ENCODE data around the gene DUSP6.

The DUSP6 gene

DNA sequence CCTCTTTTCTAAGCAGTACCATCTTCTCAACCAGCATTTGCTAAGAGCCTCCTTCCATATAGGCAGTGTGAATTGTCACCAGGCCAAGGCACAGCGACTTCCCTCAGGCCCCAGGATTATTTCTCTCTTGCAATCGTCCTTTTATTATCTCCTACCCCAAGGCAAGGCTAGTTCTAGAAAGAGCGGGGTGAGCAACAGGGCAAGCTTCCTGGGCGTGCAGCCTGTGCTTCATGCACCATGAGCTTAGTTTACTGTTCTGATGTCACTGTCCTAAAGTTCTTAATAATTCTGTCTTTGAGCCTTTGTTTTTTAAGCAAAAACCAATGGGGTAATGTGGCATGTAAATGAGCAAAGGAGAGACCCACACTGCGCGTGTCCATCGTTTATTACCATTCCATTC lies 27.9 kb downstream of the DUSP6 start:
- H3K4me1 ChIP-seq (ENCODE audit: low read length): peaks cover 14% of the 10 kb centered on the region

DNA sequence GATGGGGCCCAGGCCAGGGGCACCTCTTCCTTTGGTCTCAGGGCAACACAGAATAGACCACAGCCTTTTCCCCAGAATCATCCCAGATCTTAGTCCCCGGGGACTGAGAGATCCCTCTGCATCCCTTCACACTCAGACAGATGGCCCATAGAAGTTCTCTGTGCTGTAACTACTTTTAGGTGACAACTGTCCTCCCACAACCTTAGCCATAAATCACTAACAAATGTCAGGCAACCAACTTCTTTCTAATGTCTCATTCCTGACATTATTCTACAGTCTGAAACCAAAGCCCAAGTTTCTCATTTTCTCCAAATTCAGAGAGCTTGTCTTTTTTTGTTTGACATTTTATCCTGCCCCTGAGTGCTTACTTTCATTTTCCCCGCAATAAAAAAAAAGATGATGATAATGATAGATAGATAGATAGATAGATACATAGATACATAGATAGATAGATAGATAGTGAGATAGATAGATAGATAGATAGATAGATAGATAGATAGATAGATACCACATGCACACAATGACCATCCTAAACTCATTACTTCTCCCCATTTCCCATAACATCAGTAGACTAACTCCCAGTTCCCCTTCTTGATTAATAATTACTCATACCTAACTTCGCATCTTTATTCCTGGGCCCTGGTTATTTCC lies 28.6 kb downstream of the DUSP6 start:
- Histone ChIP-seq H3K9ac (ENCODE audit: low read length) (no peak overlapping the region), H3K27ac (ENCODE audit: low read length) (no peak overlapping the region), H3K4me2 (ENCODE audit: low read depth, low read length) (no peak overlapping the region), H3K79me2 (ENCODE audit: low read length) (no peaks in the 10 kb centered on the region), H3K9me3 (replicated peaks; ENCODE audit: insufficient read depth, low read length) (no peaks in the 10 kb centered on the region), H4K20me1 (ENCODE audit: insufficient read depth, low read length) (no peaks in the 10 kb centered on the region), H3K9me2 (replicated peaks; ENCODE audit: insufficient read depth, low read length) (no peaks in the 10 kb centered on the region), H3K27me3 (replicated peaks; ENCODE audit: insufficient read depth, low read length) (no peaks in the 10 kb centered on the region), H3K4me3 (ENCODE audit: low read length) (no peak overlapping the region), H3K36me3 (replicated peaks; ENCODE audit: insufficient read depth, low read length) (no peaks in the 10 kb centered on the region), H3F3A (ENCODE audit: insufficient read depth, low read length) (0 out of 2 replicates have a peak, but pooled peaks cover 5% of the 10 kb centered on the region), H3K4me1 (ENCODE audit: low read length) (peaks cover 17% of the 10 kb centered on the region), H2AFZ (ENCODE audit: low read length) (no peak overlapping the region)
- TF ChIP-seq EZH2 (optimal IDR thresholded peaks at IDR 0.05; ENCODE audit: low read depth, low read length) (no peak), EZH2phosphoT487 (IDR thresholded peaks at IDR 0.05; ENCODE audit: low read length) (no peak)
- TF ChIP-seq, protein P1, sequence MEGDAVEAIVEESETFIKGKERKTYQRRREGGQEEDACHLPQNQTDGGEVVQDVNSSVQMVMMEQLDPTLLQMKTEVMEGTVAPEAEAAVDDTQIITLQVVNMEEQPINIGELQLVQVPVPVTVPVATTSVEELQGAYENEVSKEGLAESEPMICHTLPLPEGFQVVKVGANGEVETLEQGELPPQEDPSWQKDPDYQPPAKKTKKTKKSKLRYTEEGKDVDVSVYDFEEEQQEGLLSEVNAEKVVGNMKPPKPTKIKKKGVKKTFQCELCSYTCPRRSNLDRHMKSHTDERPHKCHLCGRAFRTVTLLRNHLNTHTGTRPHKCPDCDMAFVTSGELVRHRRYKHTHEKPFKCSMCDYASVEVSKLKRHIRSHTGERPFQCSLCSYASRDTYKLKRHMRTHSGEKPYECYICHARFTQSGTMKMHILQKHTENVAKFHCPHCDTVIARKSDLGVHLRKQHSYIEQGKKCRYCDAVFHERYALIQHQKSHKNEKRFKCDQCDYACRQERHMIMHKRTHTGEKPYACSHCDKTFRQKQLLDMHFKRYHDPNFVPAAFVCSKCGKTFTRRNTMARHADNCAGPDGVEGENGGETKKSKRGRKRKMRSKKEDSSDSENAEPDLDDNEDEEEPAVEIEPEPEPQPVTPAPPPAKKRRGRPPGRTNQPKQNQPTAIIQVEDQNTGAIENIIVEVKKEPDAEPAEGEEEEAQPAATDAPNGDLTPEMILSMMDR (IDR thresholded peaks at IDR 0.05; ENCODE audit: low read length): no peak
- no peak for DNase-seq

More for the DNA sequence above, 27.9 kb downstream of the DUSP6 start:
- Histone ChIP-seq H3K27me3 (replicated peaks; ENCODE audit: insufficient read depth, low read length) (no peaks in the 10 kb centered on the region), H3F3A (ENCODE audit: insufficient read depth, low read length) (0 out of 2 replicates have a peak, but pooled peaks cover 5% of the 10 kb centered on the region), H3K36me3 (replicated peaks; ENCODE audit: insufficient read depth, low read length) (no peaks in the 10 kb centered on the region), H3K9me2 (replicated peaks; ENCODE audit: insufficient read depth, low read length) (no peaks in the 10 kb centered on the region), H3K4me2 (ENCODE audit: low read depth, low read length) (no peak overlapping the region), H3K9me3 (replicated peaks; ENCODE audit: insufficient read depth, low read length) (no peaks in the 10 kb centered on the region), H3K27ac (ENCODE audit: low read length) (no peak overlapping the region), H3K9ac (ENCODE audit: low read length) (no peak overlapping the region), H4K20me1 (ENCODE audit: insufficient read depth, low read length) (no peaks in the 10 kb centered on the region), H3K79me2 (ENCODE audit: low read length) (no peaks in the 10 kb centered on the region), H3K4me3 (ENCODE audit: low read length) (no peak overlapping the region), H2AFZ (ENCODE audit: low read length) (no peak overlapping the region)
- DNase-seq: no peak
- TF ChIP-seq EZH2 (optimal IDR thresholded peaks at IDR 0.05; ENCODE audit: low read depth, low read length) (no peak), EZH2phosphoT487 (IDR thresholded peaks at IDR 0.05; ENCODE audit: low read length) (no peak)
- TF ChIP-seq, protein P1 (IDR thresholded peaks at IDR 0.05; ENCODE audit: low read length): no peak

DNA sequence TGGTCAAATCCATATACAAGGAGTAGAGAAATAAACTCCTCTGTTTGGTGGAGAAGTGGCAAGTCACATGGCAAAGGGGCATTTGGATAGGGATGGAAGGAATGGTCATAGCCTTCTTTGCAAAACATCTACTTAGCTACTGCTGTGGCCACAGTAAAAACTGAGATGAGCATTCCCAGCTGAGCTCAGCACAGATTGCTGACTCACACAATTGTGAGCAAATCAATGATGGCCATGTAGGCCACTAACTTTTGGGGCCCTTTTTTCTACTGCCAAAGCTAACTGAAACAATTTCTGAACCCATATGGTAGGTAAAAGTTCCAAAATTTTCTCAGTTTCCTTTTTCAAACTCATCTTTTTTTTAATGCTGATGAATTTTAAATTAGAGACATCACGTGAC lies 31.6 kb downstream of the DUSP6 start:
- Histone ChIP-seq H3K9me2 (replicated peaks; ENCODE audit: insufficient read depth, low read length) (no peaks in the 10 kb centered on the region), H3K9me3 (replicated peaks; ENCODE audit: insufficient read depth, low read length) (no peaks in the 10 kb centered on the region), H3K27me3 (replicated peaks; ENCODE audit: insufficient read depth, low read length) (no peaks in the 10 kb centered on the region), H3K79me2 (ENCODE audit: low read length) (no peaks in the 10 kb centered on the region), H3K4me2 (ENCODE audit: low read depth, low read length) (no peak overlapping the region), H2AFZ (ENCODE audit: low read length) (no peak overlapping the region), H4K20me1 (ENCODE audit: insufficient read depth, low read length) (no peaks in the 10 kb centered on the region), H3K27ac (ENCODE audit: low read length) (no peak overlapping the region), H3K36me3 (replicated peaks; ENCODE audit: insufficient read depth, low read length) (no peaks in the 10 kb centered on the region), H3K4me3 (ENCODE audit: low read length) (no peak overlapping the region), H3F3A (ENCODE audit: insufficient read depth, low read length) (0 out of 2 replicates have a peak, but pooled peaks cover 5% of the 10 kb centered on the region), H3K4me1 (ENCODE audit: low read length) (peaks cover 17% of the 10 kb centered on the region), H3K9ac (ENCODE audit: low read length) (no peak overlapping the region)
- DNase-seq: no peak
- no peak for TF ChIP-seq EZH2 (optimal IDR thresholded peaks at IDR 0.05; ENCODE audit: low read depth, low read length)
- TF ChIP-seq EZH2phosphoT487 (IDR thresholded peaks at IDR 0.05; ENCODE audit: low read length): no peak
- TF ChIP-seq, protein P1 (IDR thresholded peaks at IDR 0.05; ENCODE audit: low read length): no peak
